NCI-H2107 (cell line): ENCODE measurements around the gene DHX38.

Experiments
- DNase-seq: peaks from one replicate; lab custom pipeline; 2025; lab: John Stamatoyannopoulos, UW

Gene DHX38

GRCh38 chr16:72123426-72123825, 29.8 kb downstream of the DHX38 start:
- no peak for DNase-seq

GRCh38 chr16:72124148-72124547, 30.5 kb downstream of the DHX38 start:
- no peak for DNase-seq

GRCh38 chr16:72124761-72125634, 31.4 kb downstream of the DHX38 start:
- peak; percentile 66 for DNase-seq

- no peak for DNase-seq
Measured at GRCh38 chr16:72125635-72126428, 32.2 kb downstream of the DHX38 start.

GRCh38 chr16:72126429-72126765, 32.8 kb downstream of the DHX38 start:
- no peak for DNase-seq

GRCh38 chr16:72128701-72129100, 35.1 kb downstream of the DHX38 start:
- DNase-seq = no peak

- no peak for DNase-seq
Measured at GRCh38 chr16:72129976-72130656, 36.5 kb downstream of the DHX38 start.

- DNase-seq = no peak
Measured at GRCh38 chr16:72131036-72131435, 37.4 kb downstream of the DHX38 start.

GRCh38 chr16:72132726-72133125, 39.1 kb downstream of the DHX38 start:
- DNase-seq = no peak

GRCh38 chr16:72134507-72134906, 40.9 kb downstream of the DHX38 start:
- DNase-seq = no peak

GRCh38 chr16:72137380-72138063, 43.9 kb downstream of the DHX38 start:
- no peak for DNase-seq

- DNase-seq = no peak
Measured at GRCh38 chr16:72138064-72138572, 44.5 kb downstream of the DHX38 start.

- DNase-seq = no peak
Measured at GRCh38 chr16:72139908-72140307, 46.3 kb downstream of the DHX38 start.

- DNase-seq = no peak
Measured at GRCh38 chr16:72142476-72142875, 48.8 kb downstream of the DHX38 start.

- DNase-seq = no peak
Measured at GRCh38 chr16:72149676-72150464, 56.2 kb downstream of the DHX38 start.

GRCh38 chr16:72159386-72159785, 65.7 kb downstream of the DHX38 start:
- DNase-seq = no peak

- no peak for DNase-seq
Measured at GRCh38 chr16:72159801-72160200, 66.2 kb downstream of the DHX38 start.

GRCh38 chr16:72162105-72162692, 68.6 kb downstream of the DHX38 start:
- DNase-seq = peak; percentile 29
